LNCaP clone FGC (cell line): Measurements from ENCODE around the gene DNM3.

Experiments
- DNase-seq: peaks from one replicate; pipeline ENCODE4 v3.0.0-alpha.2; 2011; ENCODE audit warnings: low read depth
- H3K4me3 ChIP-seq: 2 replicates; pipeline ENCODE4 v1.5.1; 2011; ENCODE audit warnings: mild to moderate bottlenecking, low read depth, low read length, control low read depth
- TF ChIP-seq, protein P1 (sequence below): IDR thresholded peaks from 2 replicates; pipeline ENCODE4 v1.5.1; 2012; ENCODE audit warnings: mild to moderate bottlenecking; ENCODE audit not compliant: control insufficient read depth, insufficient read depth; ENCODE audit errors: extremely low read depth

The DNM3 gene

DNA sequence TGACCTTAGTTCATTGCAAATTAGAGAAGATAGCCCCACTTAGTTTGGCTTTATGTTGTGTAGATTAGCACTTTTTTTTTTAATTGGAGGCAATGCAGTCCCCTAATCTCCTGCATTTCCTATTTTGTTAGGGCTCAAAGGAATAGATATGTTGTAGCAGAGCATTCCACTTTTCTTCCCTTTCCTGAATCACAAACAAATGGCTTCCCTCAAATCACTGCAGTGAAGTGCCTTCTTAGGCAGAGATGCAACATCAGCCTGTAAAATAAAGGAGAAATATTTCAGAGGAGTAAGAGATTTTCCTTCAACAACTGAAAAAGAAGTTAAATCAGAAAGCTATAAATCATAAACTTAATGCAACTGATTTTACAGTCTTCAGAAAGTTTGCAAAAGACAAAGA lies 307.4 kb downstream of the DNM3 start:
- TF ChIP-seq, protein P1, sequence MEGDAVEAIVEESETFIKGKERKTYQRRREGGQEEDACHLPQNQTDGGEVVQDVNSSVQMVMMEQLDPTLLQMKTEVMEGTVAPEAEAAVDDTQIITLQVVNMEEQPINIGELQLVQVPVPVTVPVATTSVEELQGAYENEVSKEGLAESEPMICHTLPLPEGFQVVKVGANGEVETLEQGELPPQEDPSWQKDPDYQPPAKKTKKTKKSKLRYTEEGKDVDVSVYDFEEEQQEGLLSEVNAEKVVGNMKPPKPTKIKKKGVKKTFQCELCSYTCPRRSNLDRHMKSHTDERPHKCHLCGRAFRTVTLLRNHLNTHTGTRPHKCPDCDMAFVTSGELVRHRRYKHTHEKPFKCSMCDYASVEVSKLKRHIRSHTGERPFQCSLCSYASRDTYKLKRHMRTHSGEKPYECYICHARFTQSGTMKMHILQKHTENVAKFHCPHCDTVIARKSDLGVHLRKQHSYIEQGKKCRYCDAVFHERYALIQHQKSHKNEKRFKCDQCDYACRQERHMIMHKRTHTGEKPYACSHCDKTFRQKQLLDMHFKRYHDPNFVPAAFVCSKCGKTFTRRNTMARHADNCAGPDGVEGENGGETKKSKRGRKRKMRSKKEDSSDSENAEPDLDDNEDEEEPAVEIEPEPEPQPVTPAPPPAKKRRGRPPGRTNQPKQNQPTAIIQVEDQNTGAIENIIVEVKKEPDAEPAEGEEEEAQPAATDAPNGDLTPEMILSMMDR, result no peak
- DNase-seq, result no peak

DNA sequence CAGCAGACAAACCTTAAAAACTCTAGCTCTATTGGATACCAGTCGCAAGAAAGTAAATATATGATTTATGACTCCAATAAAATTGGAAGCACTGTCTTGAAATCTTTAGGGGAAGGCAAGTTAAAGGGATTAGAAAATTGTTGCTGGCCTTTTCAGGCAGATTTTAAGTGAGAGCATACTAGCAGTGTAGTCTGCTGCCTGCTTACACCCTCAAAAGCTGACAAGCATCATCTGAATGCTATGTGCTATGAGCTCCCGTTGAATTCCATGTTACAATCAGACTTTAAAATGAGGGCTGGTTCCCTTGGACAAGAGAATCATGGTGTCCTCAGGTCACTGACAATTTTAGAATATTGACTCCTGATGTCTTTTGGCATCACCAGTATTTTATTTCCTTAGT lies 308.0 kb downstream of the DNM3 start:
- no peak for DNase-seq
- TF ChIP-seq, protein P1, result no peak
- no peak overlapping the region for H3K4me3 ChIP-seq

More for the DNA sequence above, 307.4 kb downstream of the DNM3 start:
- no peak overlapping the region for H3K4me3 ChIP-seq

DNA sequence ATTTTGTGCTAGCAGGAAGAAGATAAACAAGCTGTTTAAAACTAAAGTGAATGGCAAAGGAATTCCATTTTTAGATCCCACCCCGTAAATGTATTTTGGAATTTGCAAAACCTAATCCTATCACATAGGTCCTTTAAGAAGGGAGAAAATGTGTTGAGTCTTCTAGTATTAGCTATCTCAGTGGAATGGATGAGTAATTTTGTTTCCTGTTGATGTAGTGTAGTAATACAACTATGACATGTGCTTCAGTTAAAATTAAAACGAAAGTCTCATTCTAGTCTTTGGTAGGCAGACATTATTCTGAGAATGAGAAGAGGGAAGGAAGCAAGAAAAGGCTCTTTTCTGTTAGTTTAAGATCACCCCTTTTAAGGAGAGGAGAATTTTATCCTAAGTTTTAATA lies 313.3 kb downstream of the DNM3 start:
- no peak for DNase-seq
- TF ChIP-seq, protein P1, result no peak
- H3K4me3 ChIP-seq, result no peak overlapping the region

DNA sequence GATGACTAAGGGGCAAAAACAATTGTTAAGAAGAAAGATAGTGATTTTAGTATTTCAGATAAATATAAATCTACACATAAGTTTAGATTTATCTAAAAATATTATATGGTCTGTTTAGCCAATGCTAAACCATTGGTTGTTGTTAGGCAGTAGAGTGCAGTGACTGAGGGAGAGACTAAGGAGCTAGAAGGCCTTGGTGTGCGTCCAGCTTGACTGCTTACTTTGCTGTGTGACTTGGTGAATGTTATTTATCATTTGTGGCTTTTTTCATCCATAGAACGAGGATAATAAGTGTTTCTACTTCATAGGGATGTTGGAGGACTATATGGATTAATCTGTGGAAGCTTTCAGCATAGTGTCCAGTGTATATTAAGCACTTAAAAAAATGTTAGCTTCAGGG lies 314.5 kb downstream of the DNM3 start:
- H3K4me3 ChIP-seq, result no peak overlapping the region
- TF ChIP-seq, protein P1, result no peak
- no peak for DNase-seq

DNA sequence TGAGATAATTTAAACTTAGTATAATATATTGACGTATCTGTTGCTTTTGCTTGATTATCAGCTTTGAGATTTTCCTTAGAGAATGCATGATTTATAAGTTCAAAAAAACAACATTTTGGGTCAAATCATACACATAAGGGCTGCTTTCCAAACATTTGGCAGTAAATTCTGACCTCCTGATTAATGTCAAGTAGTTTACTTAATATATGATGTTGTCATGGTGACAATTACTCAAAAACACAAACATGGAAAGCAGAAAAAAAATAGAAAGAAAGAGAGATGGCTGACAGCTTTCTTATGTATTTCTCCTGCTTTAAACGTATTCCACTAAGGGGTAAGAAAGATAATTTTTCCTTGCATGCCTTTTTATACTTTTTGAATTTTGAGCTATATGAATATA lies 320.9 kb downstream of the DNM3 start:
- no peak overlapping the region for H3K4me3 ChIP-seq
- TF ChIP-seq, protein P1, result no peak
- DNase-seq, result no peak

DNA sequence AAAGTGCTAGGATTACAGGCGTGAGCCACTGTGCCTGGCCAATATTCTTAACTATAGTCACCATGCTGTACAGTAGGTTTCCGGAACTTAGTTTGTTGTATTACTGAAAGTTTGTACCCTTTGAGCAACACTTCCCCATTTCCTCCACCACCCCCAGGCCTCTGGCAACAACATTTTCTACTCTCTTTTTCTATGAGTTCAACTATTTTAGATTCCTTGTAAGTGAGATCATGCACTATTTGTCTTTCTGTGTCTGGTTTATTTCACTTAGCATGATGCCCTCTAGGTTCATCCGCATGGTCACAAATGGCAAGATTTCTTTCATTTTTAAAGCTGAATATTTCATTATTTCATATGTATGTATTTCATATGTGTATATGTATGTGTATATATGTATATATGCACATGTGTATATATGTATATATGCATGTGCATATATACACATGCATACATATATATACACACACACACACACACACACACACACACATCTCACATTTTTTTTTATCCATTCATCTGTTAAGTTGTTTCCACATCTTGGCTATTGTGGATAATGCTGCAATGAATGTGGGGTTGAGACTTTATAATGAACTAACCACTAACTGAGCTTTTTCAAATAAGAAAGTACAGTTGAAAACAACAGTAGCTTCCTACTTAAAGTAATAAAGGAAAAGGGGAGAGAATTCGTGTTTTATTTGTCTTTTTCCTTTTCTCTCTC lies 322.4 kb downstream of the DNM3 start:
- H3K4me3 ChIP-seq, result no peak overlapping the region
- TF ChIP-seq, protein P1, result no peak
- DNase-seq, result no peak

DNA sequence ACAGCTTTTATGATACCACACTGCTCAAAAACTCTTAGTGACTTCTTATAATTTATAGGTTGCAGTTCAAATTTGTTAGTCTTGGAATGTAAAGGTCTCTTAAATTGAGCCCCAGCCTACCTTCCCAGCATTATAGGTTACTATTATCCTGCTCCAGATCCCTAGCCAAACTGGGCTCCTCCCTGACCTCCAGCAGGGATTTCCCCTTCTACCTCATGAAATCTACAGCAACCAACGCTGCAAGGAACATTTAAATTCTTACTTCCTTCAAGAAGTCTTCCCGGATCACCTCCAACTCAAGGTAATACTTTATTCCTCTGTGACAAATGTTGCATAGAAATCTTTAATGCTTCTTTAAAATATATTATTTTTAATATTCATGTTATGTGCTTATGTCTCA lies 324.1 kb downstream of the DNM3 start:
- no peak for DNase-seq
- TF ChIP-seq, protein P1, result no peak
- no peak overlapping the region for H3K4me3 ChIP-seq
